GM23248 (cell line): Measurements from ENCODE around the gene MICU2. TPM values are rescaled to one million over a fixed set of nuclear protein-coding genes. Genes with fewer than 3 reads are reported as not detected.

Experiments
- DNase-seq: peaks from one replicate; pipeline ENCODE4 v3.0.0-alpha.2; 2015
- H2AFZ ChIP-seq: fragments of 200-600 bp; sonication (generic); 2 replicates; pipeline ENCODE4 v1.6.1; 2016; ENCODE audit warnings: antibody characterized with exemption
- H3F3A ChIP-seq: fragments of 200-600 bp; sonication (generic); 2 replicates; pipeline ENCODE4 v1.6.1; 2016; ENCODE audit warnings: mild to moderate bottlenecking, antibody characterized with exemption, mixed run types; ENCODE audit not compliant: insufficient read depth
- H3K27ac ChIP-seq: fragments of 200-600 bp; sonication (generic); 2 replicates; pipeline ENCODE4 v1.5.1; 2016; ENCODE audit warnings: mild to moderate bottlenecking
- H3K27me3 ChIP-seq: fragments of 200-600 bp; sonication (generic); replicated peaks from 2 replicates; pipeline ENCODE4 v1.6.1; 2016; ENCODE audit warnings: mild to moderate bottlenecking; ENCODE audit not compliant: insufficient read depth
- H3K36me3 ChIP-seq: fragments of 200-600 bp; sonication (generic); 2 replicates; pipeline ENCODE4 v1.6.1; 2016; ENCODE audit warnings: low read depth, mild to moderate bottlenecking
- H3K4me1 ChIP-seq: fragments of 200-600 bp; sonication (generic); 2 replicates; pipeline ENCODE4 v1.6.1; 2016; ENCODE audit warnings: mild to moderate bottlenecking; ENCODE audit not compliant: insufficient read depth
- H3K4me2 ChIP-seq: fragments of 200-600 bp; sonication (generic); one replicate; pipeline ENCODE4 v1.6.1; 2016; ENCODE audit warnings: mild to moderate bottlenecking; ENCODE audit not compliant: unreplicated experiment
- H3K4me3 ChIP-seq: fragments of 200-600 bp; sonication (generic); 2 replicates; pipeline ENCODE4 v1.5.1; 2016; ENCODE audit warnings: mild to moderate bottlenecking
- H3K79me2 ChIP-seq: fragments of 200-600 bp; sonication (generic); 2 replicates; pipeline ENCODE4 v1.6.1; 2016; ENCODE audit warnings: mild to moderate bottlenecking; ENCODE audit not compliant: insufficient read depth
- H3K9ac ChIP-seq: fragments of 200-600 bp; sonication (generic); 2 replicates; pipeline ENCODE4 v1.6.1; 2016; ENCODE audit warnings: mild to moderate bottlenecking
- H3K9me2 ChIP-seq: fragments of 200-600 bp; sonication (generic); 2 replicates; pipeline ENCODE4 v1.6.1; 2016; ENCODE audit warnings: mixed run types, mild to moderate bottlenecking, moderate library complexity; ENCODE audit not compliant: insufficient read depth
- H3K9me3 ChIP-seq: fragments of 200-600 bp; sonication (generic); one replicate; pipeline ENCODE4 v1.6.1; 2017; ENCODE audit warnings: low read depth
- H4K20me1 ChIP-seq: fragments of 200-600 bp; sonication (generic); 2 replicates; pipeline ENCODE4 v1.6.0; 2016; ENCODE audit not compliant: insufficient read depth
- EZH2 ChIP-seq: fragments of 200-600 bp; sonication (generic); IDR thresholded peaks from 2 replicates; pipeline ENCODE4 v1.6.1; 2018; ENCODE audit warnings: antibody characterized with exemption, mild to moderate bottlenecking; ENCODE audit not compliant: insufficient read depth, poor library complexity, severe bottlenecking
- EZH2phosphoT487 ChIP-seq: fragments of 200-600 bp; sonication (generic); IDR thresholded peaks from 2 replicates; pipeline ENCODE4 v1.6.1; 2018; ENCODE audit warnings: antibody characterized with exemption, moderate library complexity, mild to moderate bottlenecking, low read depth; ENCODE audit not compliant: insufficient read depth
- WGBS, 2 experiments: methylation state at CpG; one replicate each; pipeline ENCODE4 v1.1.6; 2015 to 2017; ENCODE audit warnings: low lambda C conversion rate in 2 of 2, low coverage in 1 of 2; ENCODE audit errors: missing lambda C conversion rate in 2 of 2; 5-methylcytosine and 5-hydroxymethylcytosine counted together
- in situ Hi-C: fragments of 300-500 bp; cut with MboI; formaldehyde crosslinking; loops from 2 replicates; pipeline ENCODE4 v1.15.0; 2020
- polyA plus RNA-seq: library from polyadenylated mRNA; unstranded; fragments of >200 nt; fragmentation: Nextera tagmentation; extraction: Ambion mirVana; gene quantifications from 2 replicates; pipeline ENCODE4 v1.2.1, GENCODE V29; 2016
- total RNA-seq: library from RNA; depleted of rRNA; stranded (reverse); fragments of >200 nt; shearing (Covaris generic); gene quantifications from 2 replicates; pipeline ENCODE4 v1.2.3, GENCODE V29; 2014

MICU2 gene
- total and polyA plus RNA-seq, 2 experiments from 2014 or later = 41.4 to 61.7 TPM

DNA sequence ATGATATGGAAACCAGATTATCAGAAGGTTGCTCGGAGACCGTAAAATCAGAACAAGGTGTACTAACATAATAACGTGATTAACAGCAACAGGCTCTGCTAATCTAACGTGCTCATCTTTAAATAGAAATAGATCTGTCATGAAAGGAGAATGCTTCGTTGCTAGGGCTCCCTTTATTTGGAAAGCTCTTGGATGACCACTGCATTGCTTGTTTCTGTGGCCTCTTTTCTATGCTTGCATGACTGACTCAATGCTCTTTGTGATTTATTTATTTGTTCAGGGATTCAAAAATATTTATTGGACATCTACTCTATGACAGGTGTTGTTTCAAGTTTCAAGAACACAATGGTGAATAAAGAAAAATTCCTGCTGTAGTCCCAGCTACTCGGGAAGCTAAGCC is 122.6 kb downstream of the MICU2 start:
- in situ Hi-C loops = loop anchor here (10.0 kb wide), 1 partner anchor 537 kb away; no protein-coding TSS in a partner anchor

DNA sequence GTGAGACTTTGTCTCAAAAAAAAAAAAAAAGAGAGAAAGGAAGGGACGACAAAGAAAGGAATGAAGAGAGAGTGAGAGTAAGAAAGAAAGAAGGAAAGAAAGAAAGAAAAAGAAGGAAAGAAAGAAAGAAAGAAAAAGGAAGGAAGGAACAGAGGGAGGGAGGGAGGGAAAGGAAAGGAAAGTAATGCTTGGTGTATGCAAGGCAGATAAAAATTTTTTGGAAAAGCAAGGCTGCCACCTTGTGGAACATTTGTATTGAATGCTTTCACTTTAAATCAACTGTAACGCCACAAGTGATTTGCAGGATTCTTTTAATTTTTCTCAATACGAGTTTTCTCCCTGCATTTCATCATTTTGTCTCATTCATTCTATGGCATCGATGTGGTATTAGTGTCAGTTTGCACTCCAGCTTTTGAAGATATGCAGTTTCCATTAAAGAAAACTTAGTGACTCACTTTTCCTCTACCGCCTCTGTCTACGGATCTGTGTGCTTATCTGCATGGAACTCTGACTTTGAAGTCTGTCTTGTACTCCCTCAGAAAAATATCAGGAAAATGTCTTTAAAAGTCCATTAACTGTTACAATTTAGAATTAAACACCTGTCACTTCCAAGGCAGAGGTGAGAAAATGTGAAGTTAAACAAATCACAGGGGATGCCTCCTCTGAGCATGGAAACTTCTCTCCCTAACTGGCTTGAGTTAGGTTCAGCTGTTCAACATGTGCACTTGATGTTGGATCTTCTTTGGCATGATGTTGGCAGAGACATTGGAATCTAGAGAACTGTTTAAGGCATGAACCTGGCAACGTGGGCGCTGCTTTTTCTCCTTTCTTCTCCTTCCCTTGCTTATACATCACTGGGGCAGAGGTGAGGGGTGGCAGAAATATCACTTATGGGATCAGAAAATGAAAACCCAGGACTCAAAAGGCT is 124.8 kb downstream of the MICU2 start:
- Histone ChIP-seq H3K9ac (peak overlapping the region; percentile 30), H3K9me2 (no peaks in the 10 kb centered on the region), H3K4me2 (peak overlapping the region; percentile 82), H3F3A (peaks cover 5% of the 10 kb centered on the region; the same call in 1 of the 2 replicates), H3K27me3 (no peaks in the 10 kb centered on the region), H3K9me3 (no peaks in the 10 kb centered on the region), H3K27ac (no peak overlapping the region), H3K36me3 (no peaks in the 10 kb centered on the region), H4K20me1 (no peaks in the 10 kb centered on the region), H2AFZ (peak overlapping the region; percentile 81), H3K4me3 (peak overlapping the region; percentile 67), H3K4me1 (peaks cover 8% of the 10 kb centered on the region; the same call in 1 of the 2 replicates), H3K79me2 (no peaks in the 10 kb centered on the region)
- in situ Hi-C loops = no loop called here
- 5 to 10% methylated on average over 8 of the region's 8 CpGs for WGBS, 2 experiments
- TF ChIP-seq EZH2 (no peak), EZH2phosphoT487 (no peak)
- peak; percentile 77 for DNase-seq

More for the DNA sequence above, 122.6 kb downstream of the MICU2 start:
- Histone ChIP-seq H3K9ac (no peak overlapping the region), H3K27me3 (no peaks in the 10 kb centered on the region), H3K9me2 (no peaks in the 10 kb centered on the region), H3K9me3 (no peaks in the 10 kb centered on the region), H3K36me3 (no peaks in the 10 kb centered on the region), H2AFZ (0 out of 2 replicates have a peak overlapping the region, but pooled peaks have one; percentile 3), H3K79me2 (no peaks in the 10 kb centered on the region), H3K4me2 (no peak overlapping the region), H3K27ac (no peak overlapping the region), H3K4me1 (peaks cover 8% of the 10 kb centered on the region; the same call in 1 of the 2 replicates), H3K4me3 (no peak overlapping the region), H4K20me1 (no peaks in the 10 kb centered on the region), H3F3A (peaks cover 5% of the 10 kb centered on the region; the same call in 1 of the 2 replicates)
- peak; percentile 43 for DNase-seq
- TF ChIP-seq EZH2 (no peak), EZH2phosphoT487 (no peak)
- WGBS, 2 experiments = 34 to 38% methylated on average over 6 of the region's 6 CpGs

DNA sequence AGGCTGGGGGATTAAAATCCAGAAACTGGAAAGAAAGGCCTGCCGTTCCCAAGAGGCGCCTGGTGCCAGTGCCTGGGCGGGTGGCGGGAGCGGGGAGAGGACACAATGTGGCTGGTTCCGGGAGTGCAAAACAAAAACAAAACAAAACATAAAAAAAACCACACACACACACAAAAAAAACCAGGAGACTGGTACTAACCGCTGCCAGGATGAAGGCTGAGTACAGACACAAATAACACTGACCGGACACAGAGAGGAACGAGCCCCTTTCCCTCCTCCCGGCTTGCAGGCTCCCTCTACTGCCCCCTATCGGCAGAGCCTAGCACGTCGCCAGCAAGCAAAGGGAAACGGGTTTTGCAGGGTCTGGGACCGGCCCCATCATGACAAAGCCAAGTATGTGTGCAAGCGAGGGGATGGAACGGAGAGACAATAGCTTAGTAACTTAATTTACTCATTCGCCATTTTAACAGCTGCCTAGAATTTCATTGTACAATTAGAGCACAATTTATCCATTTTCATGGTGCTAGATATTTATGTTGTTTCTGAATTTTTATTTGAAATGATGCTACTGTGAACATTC is 127.0 kb downstream of the MICU2 start:
- H3K4me2 ChIP-seq = peak overlapping the region; percentile 76

GRCh38 chr13:21475115-21475514 is 128.9 kb downstream of the MICU2 start:
- no peak overlapping the region for H3K9ac ChIP-seq
- no peaks in the 10 kb centered on the region for H4K20me1 ChIP-seq
- H3F3A ChIP-seq = peaks cover 5% of the 10 kb centered on the region; the same call in 1 of the 2 replicates
- H3K36me3 ChIP-seq = no peaks in the 10 kb centered on the region
- DNase-seq = no peak
- H3K4me1 ChIP-seq = peaks cover 8% of the 10 kb centered on the region; the same call in 1 of the 2 replicates
- in situ Hi-C loops = no loop called here
- WGBS, 2 experiments = 78 to 80% methylated on average over 6 of the region's 6 CpGs
- no peaks in the 10 kb centered on the region for H3K79me2 ChIP-seq
- no peaks in the 10 kb centered on the region for H3K27me3 ChIP-seq
- H2AFZ ChIP-seq = no peak overlapping the region
- no peak overlapping the region for H3K4me2 ChIP-seq
- no peaks in the 10 kb centered on the region for H3K9me2 ChIP-seq
- H3K4me3 ChIP-seq = no peak overlapping the region
- no peak overlapping the region for H3K27ac ChIP-seq
- no peaks in the 10 kb centered on the region for H3K9me3 ChIP-seq
- no peak for TF ChIP-seq EZH2
- no peak for TF ChIP-seq EZH2phosphoT487

More for the DNA sequence above, 127.0 kb downstream of the MICU2 start:
- in situ Hi-C loops = no loop called here
- H3K27ac ChIP-seq = no peak overlapping the region
- no peaks in the 10 kb centered on the region for H3K27me3 ChIP-seq
- H2AFZ ChIP-seq = peak overlapping the region; percentile 96
- no peaks in the 10 kb centered on the region for H3K36me3 ChIP-seq
- H3F3A ChIP-seq = peaks cover 5% of the 10 kb centered on the region; the same call in 1 of the 2 replicates
- H3K9ac ChIP-seq = peak overlapping the region; percentile 69
- H4K20me1 ChIP-seq = no peaks in the 10 kb centered on the region
- H3K9me2 ChIP-seq = no peaks in the 10 kb centered on the region
- peak overlapping the region; percentile 68 for H3K4me3 ChIP-seq
- 2% methylated on average over 18 of the region's 18 CpGs for WGBS, 2 experiments
- TF ChIP-seq EZH2phosphoT487 (no peak), EZH2 (no peak)
- DNase-seq = peak; percentile 85
- no peaks in the 10 kb centered on the region for H3K79me2 ChIP-seq
- no peaks in the 10 kb centered on the region for H3K9me3 ChIP-seq
- peaks cover 8% of the 10 kb centered on the region; the same call in 1 of the 2 replicates for H3K4me1 ChIP-seq
